22Rv1 (cell line): ENCODE measurements around the gene CACNA1C.

Source experiments
- ZFX ChIP-seq: fragments of 450-650 bp; IDR thresholded peaks from 2 replicates; pipeline ENCODE4 v1.6.1; 2017; ENCODE audit warnings: antibody characterized with exemption, borderline replicate concordance
- TF ChIP-seq, protein P1 (sequence below): fragments of 450-650 bp; IDR thresholded peaks from 2 replicates; pipeline ENCODE4 v1.5.1; 2017; ENCODE audit warnings: mild to moderate bottlenecking

- TF ChIP-seq, protein P1, sequence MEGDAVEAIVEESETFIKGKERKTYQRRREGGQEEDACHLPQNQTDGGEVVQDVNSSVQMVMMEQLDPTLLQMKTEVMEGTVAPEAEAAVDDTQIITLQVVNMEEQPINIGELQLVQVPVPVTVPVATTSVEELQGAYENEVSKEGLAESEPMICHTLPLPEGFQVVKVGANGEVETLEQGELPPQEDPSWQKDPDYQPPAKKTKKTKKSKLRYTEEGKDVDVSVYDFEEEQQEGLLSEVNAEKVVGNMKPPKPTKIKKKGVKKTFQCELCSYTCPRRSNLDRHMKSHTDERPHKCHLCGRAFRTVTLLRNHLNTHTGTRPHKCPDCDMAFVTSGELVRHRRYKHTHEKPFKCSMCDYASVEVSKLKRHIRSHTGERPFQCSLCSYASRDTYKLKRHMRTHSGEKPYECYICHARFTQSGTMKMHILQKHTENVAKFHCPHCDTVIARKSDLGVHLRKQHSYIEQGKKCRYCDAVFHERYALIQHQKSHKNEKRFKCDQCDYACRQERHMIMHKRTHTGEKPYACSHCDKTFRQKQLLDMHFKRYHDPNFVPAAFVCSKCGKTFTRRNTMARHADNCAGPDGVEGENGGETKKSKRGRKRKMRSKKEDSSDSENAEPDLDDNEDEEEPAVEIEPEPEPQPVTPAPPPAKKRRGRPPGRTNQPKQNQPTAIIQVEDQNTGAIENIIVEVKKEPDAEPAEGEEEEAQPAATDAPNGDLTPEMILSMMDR = no peak
- TF ChIP-seq ZFX = no peak
Measured at GRCh38 chr12:2160043-2160442, 107.3 kb downstream of the CACNA1C start.
